ENCODE measurements around the gene UBASH3A.

DNA sequence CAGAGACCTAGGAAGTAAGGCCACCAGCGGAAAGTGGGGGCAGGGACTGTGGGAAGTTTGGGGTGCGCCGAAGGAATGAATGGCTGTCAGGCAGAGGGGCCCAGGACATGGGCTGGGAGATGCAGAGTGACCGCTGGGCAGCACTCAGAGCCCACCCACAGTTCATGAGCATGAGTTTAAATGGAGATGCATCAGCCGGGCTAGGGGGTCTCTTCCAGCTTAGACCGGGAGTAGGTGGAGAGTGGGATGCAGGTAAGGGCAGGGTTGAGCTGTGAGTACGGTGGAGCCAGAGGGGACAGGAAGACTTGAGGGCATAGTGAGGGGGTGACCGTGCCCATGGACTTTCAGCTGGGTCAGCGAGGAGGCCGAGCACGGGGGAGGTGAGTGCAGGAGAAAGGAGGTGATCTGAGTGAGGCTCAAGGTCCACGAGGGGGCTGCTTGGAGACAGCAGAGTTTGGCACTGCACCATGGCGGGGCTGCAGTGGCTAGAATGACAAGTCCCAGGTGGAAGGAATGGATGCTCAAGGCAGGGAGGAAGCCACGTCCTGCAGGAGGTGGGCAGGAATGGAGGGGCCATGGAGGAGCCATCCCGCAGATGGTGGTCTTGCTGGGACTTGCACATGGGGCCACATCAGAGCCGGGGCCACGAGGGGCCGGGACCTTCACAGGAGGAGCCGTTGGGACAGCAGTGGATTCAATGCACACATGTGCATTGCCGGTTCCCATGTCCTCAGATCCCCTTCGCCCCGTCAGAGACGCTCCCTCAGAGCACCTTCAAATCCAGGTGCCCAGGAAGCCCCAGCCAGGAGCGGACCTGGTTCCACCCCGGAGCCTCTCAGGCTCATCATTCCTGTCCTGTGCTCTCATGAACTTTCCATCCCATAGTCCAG, 34.9 kb downstream of the UBASH3A start:
- TF ChIP-seq ZNF274 (IDR thresholded peaks at IDR 0.05; ENCODE audit: low read depth, low read length) (no peak), SUZ12 (IDR thresholded peaks at IDR 0.05; ENCODE audit: extremely low read depth, insufficient read depth, insufficient read length) (no peak)
